NCI-H1417 treated with DMSO at 0.1 percent for 48 hours (cell line): Measurements from ENCODE around the gene INAFM2.

Source experiments
- DNase-seq: peaks from one replicate; lab custom pipeline; 2025; lab: John Stamatoyannopoulos, UW

INAFM2 gene

GRCh38 chr15:40329804-40330203 lies 6.3 kb downstream of the INAFM2 start:
- DNase-seq, result no peak

- no peak for DNase-seq
Observed at GRCh38 chr15:40330368-40330836, 6.9 kb downstream of the INAFM2 start.

- DNase-seq, result no peak
Observed at GRCh38 chr15:40331026-40331425, 7.5 kb downstream of the INAFM2 start.

- no peak for DNase-seq
Observed at GRCh38 chr15:40331637-40332036, 8.1 kb downstream of the INAFM2 start.

GRCh38 chr15:40332113-40332781 lies 8.8 kb downstream of the INAFM2 start:
- no peak for DNase-seq

GRCh38 chr15:40333922-40334492 lies 10.5 kb downstream of the INAFM2 start:
- no peak for DNase-seq

GRCh38 chr15:40334541-40334940 lies 11.0 kb downstream of the INAFM2 start:
- DNase-seq, result no peak

GRCh38 chr15:40334941-40335795 lies 11.7 kb downstream of the INAFM2 start:
- no peak for DNase-seq

- no peak for DNase-seq
Observed at GRCh38 chr15:40335938-40336743, 12.6 kb downstream of the INAFM2 start.

GRCh38 chr15:40336744-40337122 lies 13.2 kb downstream of the INAFM2 start:
- DNase-seq, result no peak

- no peak for DNase-seq
Observed at GRCh38 chr15:40337597-40337996, 14.1 kb downstream of the INAFM2 start.

GRCh38 chr15:40338041-40338657 lies 14.7 kb downstream of the INAFM2 start:
- no peak for DNase-seq

- no peak for DNase-seq
Observed at GRCh38 chr15:40338921-40339620, 15.6 kb downstream of the INAFM2 start.

- no peak for DNase-seq
Observed at GRCh38 chr15:40339621-40339945, 16.1 kb downstream of the INAFM2 start.

- no peak for DNase-seq
Observed at GRCh38 chr15:40340038-40340739, 16.7 kb downstream of the INAFM2 start.

GRCh38 chr15:40340740-40341400 lies 17.4 kb downstream of the INAFM2 start, which contains the start of gene CCDC9B:
Gene CCDC9B, minus strand, starts transcription at chr15:40340939. Its CDS starts 120 bp downstream, at chr15:40340819.
- no peak for DNase-seq

- no peak for DNase-seq
Observed at GRCh38 chr15:40342416-40343320, 19.2 kb downstream of the INAFM2 start.

- DNase-seq, result no peak
Observed at GRCh38 chr15:40343512-40343911, 20.0 kb downstream of the INAFM2 start.

- no peak for DNase-seq
Observed at GRCh38 chr15:40344217-40344616, 20.7 kb downstream of the INAFM2 start.
